Hypothalamus (tissue), 51 donors: ENCODE results near the gene TIGIT.
"Not testable (repeated sequence)": the region's sequence is repeated elsewhere in the genome, so short reads cannot be mapped to it uniquely, and the experiment has no call there.

ENCODE experiments used
- DNase-seq, 51 donors: peaks; one replicate each; lab custom pipeline; 2025; lab: John Stamatoyannopoulos, UW

TIGIT gene

DNA sequence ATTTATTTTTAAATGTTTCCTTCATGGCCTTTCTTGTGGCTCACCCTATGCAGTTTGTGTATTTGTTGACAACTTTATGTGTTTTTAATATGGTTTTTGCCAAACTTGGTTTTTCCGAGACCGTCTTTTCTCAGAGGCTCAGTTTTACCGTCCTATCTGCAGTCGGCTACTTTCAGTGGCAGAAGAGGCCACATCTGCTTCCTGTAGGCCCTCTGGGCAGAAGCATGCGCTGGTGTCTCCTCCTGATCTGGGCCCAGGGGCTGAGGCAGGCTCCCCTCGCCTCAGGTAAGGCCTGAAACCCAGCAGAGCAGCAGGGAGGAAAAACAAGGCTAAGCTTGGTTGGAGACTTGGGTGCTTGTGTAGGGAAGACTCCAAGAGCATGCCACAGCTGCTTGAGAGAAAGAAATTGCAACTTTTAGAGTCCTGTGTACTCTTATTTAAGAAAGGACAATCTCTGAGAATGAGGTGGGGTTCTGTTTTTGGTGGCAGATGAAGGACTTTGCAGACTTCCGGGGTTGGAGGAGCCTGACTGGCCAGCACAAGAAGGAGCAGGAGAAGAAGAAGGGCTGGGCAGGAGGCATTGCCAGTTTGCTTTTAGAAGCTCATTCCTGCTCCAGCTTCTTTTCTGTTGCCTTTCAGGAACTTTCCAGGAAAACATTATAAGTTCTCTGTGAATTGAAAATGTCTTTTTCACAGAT is at the start of gene TIGIT:
TIGIT (plus strand) TSS at position 191 of the 698 bp plus-strand sequence; CDS start at position 225, 34 bp downstream.
- DNase-seq, result no peak

DNA sequence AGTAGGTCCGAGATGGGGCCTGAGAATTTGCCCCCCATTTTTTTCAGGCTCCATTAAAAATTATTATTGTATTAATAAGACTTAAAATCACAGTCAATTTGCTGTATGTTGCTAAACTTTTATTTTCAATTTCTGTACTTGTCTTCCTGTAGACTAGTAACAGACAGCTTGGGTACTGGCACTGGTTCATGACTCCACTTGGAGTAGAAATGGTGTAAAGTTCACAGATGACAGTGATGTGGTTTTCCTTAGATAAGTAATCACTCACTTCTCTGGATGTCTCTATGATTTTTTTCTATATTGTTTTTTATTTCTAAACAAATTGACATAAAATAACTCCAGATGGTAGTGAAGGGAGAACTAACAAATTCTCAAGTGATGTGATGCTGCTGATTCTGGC is 40.9 kb upstream of the TIGIT start:
- no peak for DNase-seq

DNA sequence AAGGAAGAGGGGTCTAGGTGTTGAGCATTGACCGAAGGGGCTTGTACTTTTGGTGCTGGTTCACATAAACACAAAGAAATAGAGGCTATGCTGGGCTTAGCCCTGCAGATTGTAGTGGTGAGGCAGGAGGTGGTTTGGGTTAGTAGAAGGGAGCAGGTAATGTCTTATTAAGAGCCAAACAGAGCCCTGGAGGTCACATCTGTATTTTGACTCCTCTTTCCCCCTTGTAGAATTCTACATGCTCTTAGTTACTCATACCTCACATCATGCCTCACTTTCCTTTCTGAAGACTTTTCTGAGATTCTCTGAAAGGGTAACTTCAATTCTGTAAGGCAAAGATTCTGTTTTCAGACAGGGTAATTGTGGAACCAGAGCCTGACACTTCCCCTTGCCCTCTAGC is 40.3 kb upstream of the TIGIT start:
- DNase-seq, result no peak

DNA sequence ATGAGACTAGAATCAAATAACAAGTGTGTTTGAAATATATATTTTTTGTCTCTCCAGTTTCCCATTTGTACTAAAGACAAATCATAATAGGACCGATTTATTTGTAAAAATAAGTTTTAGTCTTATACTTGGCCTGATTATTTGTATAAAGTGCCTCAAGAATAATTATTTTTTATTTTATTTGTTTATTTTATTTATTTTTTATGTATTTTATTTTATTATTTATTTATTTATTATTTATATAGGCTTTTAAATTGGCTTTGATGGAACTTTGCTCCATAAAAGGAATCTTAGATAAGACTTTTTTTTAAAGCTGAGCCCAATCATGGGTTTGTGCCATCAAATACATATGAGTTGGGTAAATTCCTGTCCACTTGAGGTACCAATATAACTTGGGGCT is 34.3 kb upstream of the TIGIT start:
- DNase-seq, result no peak

- no peak for DNase-seq
Measured at GRCh38 chr3:114260152-114260551, 33.7 kb upstream of the TIGIT start.

DNA sequence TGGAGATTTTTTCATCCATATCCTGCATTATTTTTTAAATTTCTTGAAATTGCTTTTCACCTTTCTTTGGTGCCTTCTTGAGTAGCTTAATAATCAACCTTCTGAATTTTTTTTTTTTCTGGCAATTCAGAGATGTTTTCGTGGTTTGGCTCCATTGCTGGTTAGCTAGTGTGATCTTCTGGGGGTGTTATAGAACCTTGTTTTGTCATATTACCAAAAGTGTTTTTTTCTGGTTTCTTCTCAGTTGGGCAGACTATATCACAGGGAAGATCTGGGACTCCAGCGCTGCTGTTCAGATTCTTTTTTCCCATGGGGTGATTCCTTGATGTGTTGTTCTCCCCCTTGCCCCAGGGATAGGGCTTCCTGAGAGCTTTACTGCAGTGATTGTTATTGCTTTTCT is 23.8 kb upstream of the TIGIT start:
- no peak for DNase-seq

- DNase-seq, result no peak
Measured at GRCh38 chr3:114272271-114272670, 21.6 kb upstream of the TIGIT start.

GRCh38 chr3:114274929-114275328 is 18.9 kb upstream of the TIGIT start:
- no peak for DNase-seq

DNA sequence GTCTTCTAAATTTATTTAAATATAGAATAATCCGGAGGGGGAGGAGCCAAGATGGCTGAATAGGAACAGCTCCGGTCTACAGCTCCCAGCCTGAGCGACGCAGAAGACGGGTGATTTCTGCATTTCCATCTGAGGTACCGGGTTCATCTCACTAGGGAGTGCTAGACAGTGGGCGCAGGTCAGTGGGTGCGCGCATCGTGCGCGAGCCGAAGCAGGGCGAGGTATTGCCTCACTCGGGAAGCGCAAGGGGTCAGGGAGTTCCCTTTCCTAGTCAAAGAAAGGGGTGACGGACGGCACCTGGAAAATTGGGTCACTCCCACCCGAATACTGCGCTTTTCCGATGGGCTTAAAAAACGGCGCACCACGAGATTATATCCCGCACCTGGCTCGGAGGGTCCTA is 17.0 kb upstream of the TIGIT start:
- not testable (repeated sequence) for DNase-seq

DNA sequence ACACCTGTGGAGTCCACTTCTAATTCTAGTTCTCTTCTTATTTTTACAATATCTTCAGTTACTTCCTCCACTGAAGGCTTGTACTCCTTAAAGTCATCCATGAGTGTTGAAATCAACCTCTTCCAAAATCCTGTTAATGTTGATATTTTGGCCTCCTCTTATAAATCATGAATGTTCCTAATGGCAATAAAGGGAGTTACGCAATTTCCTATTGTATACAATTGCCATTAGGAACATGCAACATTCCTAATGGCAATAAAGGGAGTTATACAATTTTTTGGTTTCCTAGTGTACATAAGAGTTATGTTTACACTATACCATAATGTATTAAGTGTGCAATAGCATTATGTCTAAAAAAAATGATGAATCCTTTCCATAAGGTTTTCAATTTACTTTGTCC is 9.2 kb upstream of the TIGIT start:
- DNase-seq, result no peak

GRCh38 chr3:114285648-114286230 is 8.1 kb upstream of the TIGIT start:
- no peak for DNase-seq

- no peak for DNase-seq
Measured at GRCh38 chr3:114286266-114286665, 7.6 kb upstream of the TIGIT start.

DNA sequence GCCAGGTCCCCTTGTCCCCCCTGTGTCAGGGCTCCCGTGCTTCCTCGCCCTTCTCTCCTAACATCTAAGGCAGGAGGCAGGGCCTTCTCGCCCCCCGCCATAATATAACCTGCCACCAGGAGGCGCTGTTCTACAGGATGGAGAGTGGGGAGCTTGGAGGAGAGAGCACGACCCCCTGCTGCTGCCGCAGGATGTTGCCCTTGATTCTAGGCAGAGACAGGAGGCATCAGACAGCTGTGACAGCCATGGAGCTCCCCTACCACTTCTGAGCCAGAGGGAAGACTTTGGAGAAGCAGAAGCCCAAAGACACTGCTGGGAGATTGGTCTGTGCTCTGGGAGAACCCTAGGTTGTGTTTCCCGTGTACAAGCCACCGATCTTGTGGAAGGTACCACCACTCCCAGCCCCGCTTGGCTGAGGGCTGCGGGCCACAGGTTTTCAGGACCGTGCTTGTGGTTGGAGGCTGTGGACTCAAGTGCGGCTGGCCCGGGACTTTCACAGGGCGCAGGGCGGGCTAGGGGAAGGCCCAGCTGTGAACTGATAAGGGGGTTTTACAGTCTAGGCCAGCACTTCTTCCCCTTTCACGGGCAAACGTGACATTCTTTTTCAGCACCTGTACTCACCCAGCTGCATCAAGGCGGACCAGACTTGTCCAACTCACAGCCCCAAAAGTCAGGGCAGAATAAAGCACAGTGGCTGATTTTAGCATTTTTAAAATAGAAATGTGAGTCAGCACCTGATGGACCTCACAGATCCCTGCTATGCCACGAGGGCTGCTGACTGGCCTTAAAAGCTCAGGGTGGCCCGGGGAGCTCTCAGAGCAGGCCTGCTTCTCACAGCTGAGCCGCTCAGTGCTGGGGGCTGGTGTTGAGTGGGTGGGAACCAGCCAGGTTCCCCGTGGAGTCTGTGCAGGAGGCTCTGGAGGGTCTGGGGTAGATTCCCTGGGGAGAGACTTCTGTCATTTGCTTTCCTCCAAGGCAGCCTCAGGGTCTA is 2.6 kb upstream of the TIGIT start:
- DNase-seq, result peak in 30 of 51 donors; percentile 2 to 40 (median 10)

GRCh38 chr3:114294940-114295480 is 1.2 kb downstream of the TIGIT start:
- no peak for DNase-seq

GRCh38 chr3:114295946-114296345 is 2.1 kb downstream of the TIGIT start:
- DNase-seq, result no peak

GRCh38 chr3:114299421-114299820 is 5.6 kb downstream of the TIGIT start:
- no peak for DNase-seq

DNA sequence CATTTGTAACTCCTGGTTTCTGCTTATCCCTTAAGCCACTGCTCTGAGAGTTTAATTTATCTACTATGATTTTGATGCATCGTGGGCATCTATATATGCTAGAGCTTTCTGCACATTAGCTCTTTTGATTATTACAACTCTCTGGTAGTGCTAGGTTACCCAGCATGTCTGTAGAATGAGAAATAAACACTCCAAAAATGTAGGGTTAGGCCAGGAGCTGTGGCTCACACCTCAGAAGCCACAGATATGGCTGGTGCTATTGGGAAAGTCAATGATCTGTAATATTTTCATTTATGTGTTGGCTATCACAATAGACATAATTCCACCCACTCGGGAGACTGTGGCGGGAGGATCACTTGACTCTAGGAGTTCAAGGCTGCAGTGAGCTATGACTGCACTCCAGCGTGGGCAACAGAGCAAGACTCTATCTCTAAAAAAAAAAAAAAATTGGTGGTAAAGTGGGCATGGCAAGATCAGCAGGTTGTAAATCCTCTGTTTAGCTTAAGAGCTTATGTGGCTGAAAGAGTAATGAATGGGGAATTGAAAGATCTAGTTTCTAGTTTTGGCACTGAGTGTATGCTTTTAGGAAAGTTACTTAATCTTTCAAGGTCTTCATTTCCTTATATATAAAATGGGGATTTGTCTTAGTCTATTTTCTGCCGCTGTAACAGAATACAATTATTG is 6.3 kb downstream of the TIGIT start:
- no peak for DNase-seq

GRCh38 chr3:114307222-114307830 is 13.5 kb downstream of the TIGIT start:
- no peak for DNase-seq

- no peak for DNase-seq
Measured at GRCh38 chr3:114307832-114308231, 14.0 kb downstream of the TIGIT start.

GRCh38 chr3:114308377-114308776 is 14.5 kb downstream of the TIGIT start:
- no peak for DNase-seq
